ENCODE measurements around the gene SHISA6.

Gene SHISA6

DNA sequence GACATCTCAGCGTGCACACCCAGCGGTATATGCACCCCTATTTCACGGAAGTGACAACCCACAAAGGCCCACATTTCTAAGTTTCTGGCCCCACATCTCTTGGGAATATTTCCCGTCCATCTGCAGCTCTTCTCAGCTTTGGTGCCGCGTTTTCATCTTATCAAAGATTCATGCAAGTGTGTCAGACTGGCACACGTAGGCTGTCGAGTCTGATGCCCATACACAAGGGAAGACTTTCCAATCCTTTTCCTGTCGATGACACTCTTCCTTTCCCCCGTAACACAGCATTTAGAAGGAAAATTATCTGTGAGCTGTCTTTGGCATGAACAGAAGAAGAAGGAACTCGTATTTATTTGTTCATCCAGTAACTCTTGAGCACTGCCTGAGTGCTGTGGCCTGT lies 83.0 kb downstream of the SHISA6 start:
- DNase-seq = no peak
- Histone ChIP-seq H3K36me3 (no peaks in the 10 kb centered on the region), H3K4me3 (no peak overlapping the region), H3K27ac (no peak overlapping the region), H3K27me3 (no peaks in the 10 kb centered on the region), H3K4me1 (no peaks in the 10 kb centered on the region), H3K9me3 (no peaks in the 10 kb centered on the region)
- TF ChIP-seq, protein P1, sequence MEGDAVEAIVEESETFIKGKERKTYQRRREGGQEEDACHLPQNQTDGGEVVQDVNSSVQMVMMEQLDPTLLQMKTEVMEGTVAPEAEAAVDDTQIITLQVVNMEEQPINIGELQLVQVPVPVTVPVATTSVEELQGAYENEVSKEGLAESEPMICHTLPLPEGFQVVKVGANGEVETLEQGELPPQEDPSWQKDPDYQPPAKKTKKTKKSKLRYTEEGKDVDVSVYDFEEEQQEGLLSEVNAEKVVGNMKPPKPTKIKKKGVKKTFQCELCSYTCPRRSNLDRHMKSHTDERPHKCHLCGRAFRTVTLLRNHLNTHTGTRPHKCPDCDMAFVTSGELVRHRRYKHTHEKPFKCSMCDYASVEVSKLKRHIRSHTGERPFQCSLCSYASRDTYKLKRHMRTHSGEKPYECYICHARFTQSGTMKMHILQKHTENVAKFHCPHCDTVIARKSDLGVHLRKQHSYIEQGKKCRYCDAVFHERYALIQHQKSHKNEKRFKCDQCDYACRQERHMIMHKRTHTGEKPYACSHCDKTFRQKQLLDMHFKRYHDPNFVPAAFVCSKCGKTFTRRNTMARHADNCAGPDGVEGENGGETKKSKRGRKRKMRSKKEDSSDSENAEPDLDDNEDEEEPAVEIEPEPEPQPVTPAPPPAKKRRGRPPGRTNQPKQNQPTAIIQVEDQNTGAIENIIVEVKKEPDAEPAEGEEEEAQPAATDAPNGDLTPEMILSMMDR (IDR thresholded peaks at IDR 0.05) = no peak
- intact Hi-C loops (cut with DNase I; ENCODE audit: low total_unique reads) = loop anchor here (10.0 kb wide), 1 partner anchor 61 kb away; no protein-coding TSS in a partner anchor

DNA sequence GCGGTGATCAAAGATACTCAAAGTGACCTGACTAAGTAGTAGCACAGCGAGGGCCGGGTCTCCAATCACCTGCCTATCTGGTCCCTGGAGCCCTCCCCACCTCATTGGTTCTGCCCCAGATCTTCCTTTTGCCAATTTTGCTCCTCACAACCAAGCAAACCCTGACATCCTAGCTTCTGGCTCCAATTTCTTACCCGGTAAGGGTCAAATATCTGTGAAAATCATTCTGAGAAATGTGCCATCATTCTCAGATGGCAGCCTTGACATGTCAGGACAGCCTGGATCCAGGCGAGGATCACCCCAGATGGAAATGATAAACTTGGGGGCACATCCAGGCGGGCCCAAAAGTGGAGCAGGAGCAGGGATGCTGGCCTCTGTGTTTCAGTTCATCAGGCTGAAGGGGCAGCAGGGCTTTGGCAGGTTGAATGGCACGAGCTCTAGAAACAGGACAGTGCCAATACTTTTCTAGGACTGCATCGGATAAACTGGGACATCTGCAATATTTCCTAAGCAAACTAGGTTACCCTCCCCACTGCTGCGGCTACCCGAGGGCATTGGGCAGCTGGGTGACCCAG lies 83.9 kb downstream of the SHISA6 start:
- intact Hi-C loops (cut with DNase I; ENCODE audit: low total_unique reads) = loop anchor here (10.0 kb wide), 1 partner anchor 60 kb away; no protein-coding TSS in a partner anchor
- H3K4me3 ChIP-seq = no peak overlapping the region
- no peaks in the 10 kb centered on the region for H3K27me3 ChIP-seq
- H3K9me3 ChIP-seq = no peaks in the 10 kb centered on the region
- H3K36me3 ChIP-seq = no peaks in the 10 kb centered on the region
- TF ChIP-seq, protein P1 (IDR thresholded peaks at IDR 0.05) = no peak
- H3K27ac ChIP-seq = no peak overlapping the region
- H3K4me1 ChIP-seq = no peaks in the 10 kb centered on the region
- DNase-seq = no peak

DNA sequence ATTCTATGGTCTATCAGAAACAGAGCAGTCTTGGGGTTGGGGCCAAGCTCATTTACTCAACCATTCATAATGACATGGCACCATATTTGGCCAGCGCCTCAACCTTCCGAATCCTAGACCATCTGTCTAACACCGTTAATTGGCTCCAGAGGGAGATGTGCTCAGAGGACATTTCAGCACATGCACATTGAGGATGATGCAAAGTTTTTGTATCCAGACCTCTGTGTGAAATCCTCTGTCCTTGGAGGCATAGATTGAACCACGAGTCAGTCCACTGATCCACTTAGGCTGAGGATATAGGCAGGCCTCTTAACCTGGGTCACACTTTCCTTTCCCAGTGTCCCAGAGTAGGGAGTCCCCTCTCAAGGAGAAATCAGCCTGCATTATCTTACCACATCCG lies 85.5 kb downstream of the SHISA6 start:
- Histone ChIP-seq H3K9me3 (no peaks in the 10 kb centered on the region), H3K27ac (no peak overlapping the region), H3K4me3 (no peak overlapping the region), H3K4me1 (no peaks in the 10 kb centered on the region), H3K27me3 (no peaks in the 10 kb centered on the region), H3K36me3 (no peaks in the 10 kb centered on the region)
- intact Hi-C loops (cut with DNase I; ENCODE audit: low total_unique reads) = loop anchor here (10.0 kb wide), 1 partner anchor 58 kb away; no protein-coding TSS in a partner anchor
- TF ChIP-seq, protein P1 (IDR thresholded peaks at IDR 0.05) = no peak
- no peak for DNase-seq

DNA sequence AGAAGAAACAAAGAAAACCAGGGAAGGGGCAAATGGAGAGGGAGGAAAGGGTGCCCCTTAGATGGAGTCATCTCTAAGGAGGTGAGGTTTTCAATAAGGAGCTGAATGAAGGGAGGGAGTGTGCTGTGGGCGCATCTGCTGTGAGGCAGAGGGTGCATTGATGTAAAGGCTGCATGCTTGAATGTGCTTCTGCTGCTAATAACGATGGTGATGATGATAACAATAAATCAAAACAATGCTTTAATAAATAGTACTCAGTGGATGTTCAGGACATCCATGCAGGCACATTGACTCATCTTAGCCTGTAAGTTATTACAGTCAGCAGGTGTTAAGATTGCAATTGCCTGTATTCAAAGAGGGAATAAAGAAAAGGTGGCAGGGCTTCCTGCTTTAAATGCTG lies 87.8 kb downstream of the SHISA6 start:
- no peaks in the 10 kb centered on the region for H3K27me3 ChIP-seq
- no peak overlapping the region for H3K27ac ChIP-seq
- TF ChIP-seq, protein P1 (IDR thresholded peaks at IDR 0.05) = no peak
- H3K4me3 ChIP-seq = no peak overlapping the region
- H3K36me3 ChIP-seq = no peaks in the 10 kb centered on the region
- DNase-seq = no peak
- H3K9me3 ChIP-seq = no peaks in the 10 kb centered on the region
- no peaks in the 10 kb centered on the region for H3K4me1 ChIP-seq
- intact Hi-C loops (cut with DNase I; ENCODE audit: low total_unique reads) = loop anchor here (10.0 kb wide), 1 partner anchor 56 kb away; no protein-coding TSS in a partner anchor

DNA sequence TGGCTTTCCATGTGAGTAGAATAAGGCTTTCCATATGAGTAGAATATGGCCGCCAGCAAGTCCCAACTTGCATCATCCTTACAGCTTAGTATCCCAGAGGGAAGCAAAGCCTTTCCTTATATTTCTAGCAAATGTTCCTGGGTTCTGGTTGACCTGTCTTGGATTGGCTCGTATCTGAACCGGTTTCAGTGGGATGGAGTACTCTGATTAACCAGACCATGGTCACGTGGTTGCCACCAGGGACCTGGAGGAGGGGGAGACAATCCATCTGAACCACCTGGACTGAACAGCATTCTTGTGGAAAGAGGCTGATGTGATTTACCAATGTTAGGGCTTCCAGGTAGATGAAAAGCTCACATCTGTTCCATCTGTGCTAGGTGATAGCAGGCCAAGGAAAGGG lies 89.0 kb downstream of the SHISA6 start:
- no peak overlapping the region for H3K27ac ChIP-seq
- no peak for DNase-seq
- no peaks in the 10 kb centered on the region for H3K9me3 ChIP-seq
- intact Hi-C loops (cut with DNase I; ENCODE audit: low total_unique reads) = no loop called here
- H3K4me3 ChIP-seq = no peak overlapping the region
- no peaks in the 10 kb centered on the region for H3K4me1 ChIP-seq
- H3K36me3 ChIP-seq = no peaks in the 10 kb centered on the region
- TF ChIP-seq, protein P1 (IDR thresholded peaks at IDR 0.05) = no peak
- H3K27me3 ChIP-seq = no peaks in the 10 kb centered on the region

DNA sequence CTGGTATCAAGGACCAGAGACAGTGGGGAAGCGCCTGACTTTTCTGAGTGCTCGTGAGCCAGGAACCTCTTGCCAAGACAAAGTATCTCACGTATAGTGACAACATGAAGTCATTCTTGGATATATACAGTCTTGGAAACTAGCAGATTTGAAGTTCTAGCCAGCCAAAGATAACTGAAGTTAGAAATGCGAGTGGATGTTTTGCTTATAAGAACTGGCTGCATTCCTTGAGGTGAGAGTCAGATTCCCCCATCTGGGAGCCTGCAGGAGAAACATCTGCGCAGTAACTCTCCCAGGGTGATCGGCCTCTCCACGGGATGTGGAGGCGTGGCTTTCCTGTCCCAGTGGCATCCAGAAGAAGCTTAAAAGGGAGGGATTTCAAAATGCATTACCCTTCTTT lies 89.8 kb downstream of the SHISA6 start:
- Histone ChIP-seq H3K27ac (no peak overlapping the region), H3K9me3 (no peaks in the 10 kb centered on the region), H3K27me3 (no peaks in the 10 kb centered on the region), H3K36me3 (no peaks in the 10 kb centered on the region), H3K4me1 (no peaks in the 10 kb centered on the region), H3K4me3 (no peak overlapping the region)
- intact Hi-C loops (cut with DNase I; ENCODE audit: low total_unique reads) = no loop called here
- TF ChIP-seq, protein P1 (IDR thresholded peaks at IDR 0.05) = no peak
- DNase-seq = no peak
